ENCODE data around the gene USH1C. TPM values are rescaled to one million over a fixed set of nuclear protein-coding genes. Genes with fewer than 3 reads are reported as not detected.

The USH1C gene
- not detected in 2 replicates for total RNA-seq

GRCh38 chr11:17544181-17544622, at the start of gene USH1C:
USH1C (minus strand) TSS chr11:17544416; CDS start chr11:17544307, 109 bp downstream.

GRCh38 chr11:17547051-17547577, 2.9 kb upstream of the USH1C start, which contains the start of gene OTOG:
OTOG (plus strand) TSS chr11:17547259; CDS start chr11:17547373, 114 bp downstream.

DNA sequence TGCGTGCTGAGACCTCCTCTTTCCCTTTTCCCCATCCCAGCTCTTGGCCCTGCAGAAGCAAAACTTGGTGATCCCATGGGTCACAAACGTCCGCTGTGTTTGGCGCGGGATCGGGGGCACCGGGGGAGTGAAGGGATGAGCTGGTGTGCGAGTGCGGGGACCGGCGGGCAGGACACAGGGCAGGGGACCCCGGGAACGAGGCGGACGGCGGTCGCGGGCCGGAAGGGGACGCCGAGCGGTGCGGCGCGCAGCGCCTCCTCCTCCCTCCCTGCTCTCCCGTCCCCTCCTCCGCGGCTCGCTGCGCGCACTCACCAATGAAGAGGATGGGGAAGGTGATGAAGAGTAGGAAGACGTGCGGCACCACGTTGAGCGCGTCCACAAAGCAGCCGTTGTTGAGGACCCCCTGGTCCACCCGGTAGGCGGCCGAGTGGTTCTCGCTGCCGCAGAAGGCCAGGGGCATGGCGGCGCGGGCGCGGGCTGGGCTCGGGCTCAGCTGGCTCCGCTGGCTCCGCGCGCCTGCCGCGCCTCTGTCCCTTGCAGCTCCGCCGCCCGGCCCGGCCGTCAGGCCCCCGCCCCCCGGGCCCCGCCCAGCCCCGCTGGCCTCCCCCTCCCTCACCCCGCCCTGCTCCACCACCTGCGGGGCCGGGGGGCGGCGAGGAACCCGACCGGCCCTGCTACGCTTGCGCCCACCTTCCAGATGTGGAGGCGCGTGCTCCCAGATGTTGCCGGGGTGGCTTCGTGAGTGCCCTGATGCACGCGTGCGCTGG, 67.7 kb downstream of the USH1C start, which contains the start of gene ABCC8:
Gene ABCC8 (minus strand): TSS at position 529 of the 767 bp plus-strand sequence. CDS start 69 bp downstream, at position 460.

Other genes starting within 250 kb of the USH1C start
- gene NCR3LG1, start 192.6 kb downstream of the USH1C start, total RNA-seq: 6.4 and 14.4 TPM in 2 replicates
- under 0.01 TPM in 1 of 2 replicates, not detected in the other for gene KCNJ11, start 155.8 kb downstream of the USH1C start, total RNA-seq
- 0.26 and 0.54 TPM in 2 replicates for gene ABCC8, start 67.6 kb downstream of the USH1C start, total RNA-seq
- not detected in 2 replicates for gene OTOG, start 2.8 kb upstream of the USH1C start, total RNA-seq
- not detected in 2 replicates for gene MYOD1, start 175.2 kb upstream of the USH1C start, total RNA-seq
- not detected in 2 replicates for gene KCNC1, start 190.4 kb upstream of the USH1C start, total RNA-seq

Measured in articular chondrocyte of knee joint (primary cell).